WTC11 (cell line): Measurements from ENCODE around the gene TTC36.

Experiments used
- CTCF ChIP-seq: fragments of 200-600 bp; IDR thresholded peaks from 2 replicates; pipeline ENCODE4 v1.8.0; 2022; ENCODE audit warnings: antibody characterized with exemption
- E2F1 ChIP-seq: sonication (generic); formaldehyde crosslinking; IDR thresholded peaks from 2 replicates; pipeline ENCODE4 v1.8.0; 2022; ENCODE audit warnings: mild to moderate bottlenecking, missing genetic modification reagents
- ESRRA ChIP-seq: sonication (generic); formaldehyde crosslinking; IDR thresholded peaks from 2 replicates; pipeline ENCODE4 v1.8.1; 2022; ENCODE audit warnings: mild to moderate bottlenecking, missing genetic modification reagents, borderline replicate concordance
- ETV6 ChIP-seq: sonication (generic); formaldehyde crosslinking; IDR thresholded peaks from 2 replicates; pipeline ENCODE4 v1.8.1; 2022; ENCODE audit warnings: mild to moderate bottlenecking, missing genetic modification reagents
- GABPB1 ChIP-seq: sonication (generic); formaldehyde crosslinking; IDR thresholded peaks from 2 replicates; pipeline ENCODE4 v1.8.1; 2023; ENCODE audit warnings: mild to moderate bottlenecking, missing genetic modification reagents
- MLX ChIP-seq: sonication (generic); formaldehyde crosslinking; IDR thresholded peaks from 2 replicates; pipeline ENCODE4 v1.8.1; 2023; ENCODE audit warnings: mild to moderate bottlenecking, missing genetic modification reagents, moderate library complexity
- SMAD3 ChIP-seq: sonication (generic); formaldehyde crosslinking; IDR thresholded peaks from 2 replicates; pipeline ENCODE4 v1.8.0; 2022; ENCODE audit warnings: missing genetic modification reagents, mild to moderate bottlenecking, borderline replicate concordance
- TF ChIP-seq, protein P1 (sequence below): sonication (generic); formaldehyde crosslinking; IDR thresholded peaks from 2 replicates; pipeline ENCODE4 v1.8.1; 2023; ENCODE audit warnings: mild to moderate bottlenecking, missing genetic modification reagents

GRCh38 chr11:118519549-118519948, 7.7 kb upstream of the TTC36 start:
- TF ChIP-seq ESRRA (CRISPR knock-in tag) (no peak), MLX (CRISPR knock-in tag) (no peak), CTCF (no peak), GABPB1 (CRISPR knock-in tag) (no peak), E2F1 (CRISPR knock-in tag) (no peak), ETV6 (CRISPR knock-in tag) (no peak), SMAD3 (no peak)
- TF ChIP-seq, protein P1, sequence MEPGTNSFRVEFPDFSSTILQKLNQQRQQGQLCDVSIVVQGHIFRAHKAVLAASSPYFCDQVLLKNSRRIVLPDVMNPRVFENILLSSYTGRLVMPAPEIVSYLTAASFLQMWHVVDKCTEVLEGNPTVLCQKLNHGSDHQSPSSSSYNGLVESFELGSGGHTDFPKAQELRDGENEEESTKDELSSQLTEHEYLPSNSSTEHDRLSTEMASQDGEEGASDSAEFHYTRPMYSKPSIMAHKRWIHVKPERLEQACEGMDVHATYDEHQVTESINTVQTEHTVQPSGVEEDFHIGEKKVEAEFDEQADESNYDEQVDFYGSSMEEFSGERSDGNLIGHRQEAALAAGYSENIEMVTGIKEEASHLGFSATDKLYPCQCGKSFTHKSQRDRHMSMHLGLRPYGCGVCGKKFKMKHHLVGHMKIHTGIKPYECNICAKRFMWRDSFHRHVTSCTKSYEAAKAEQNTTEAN (CRISPR knock-in tag) = no peak
